GM21737 (cell line): ENCODE data around the gene MAPK1.
A peak's percentile ranks its signal among the peaks of the same experiment; 100 is the strongest.
"Not testable (repeated sequence)": the region's sequence is repeated elsewhere in the genome, so short reads cannot be mapped to it uniquely, and the experiment has no call there.

ENCODE experiments used
- ATAC-seq: cut with Tn5 transposase; IDR thresholded peaks from one replicate; pipeline ENCODE4 v1.9.1; 2021; ENCODE audit warnings: mild to moderate bottlenecking, moderate library complexity; ENCODE audit not compliant: unreplicated experiment

Gene MAPK1

GRCh38 chr22:21882754-21883333 is 15.4 kb upstream of the MAPK1 start:
- not testable (repeated sequence) for ATAC-seq

- ATAC-seq = no peak
Observed at GRCh38 chr22:21881841-21882753, 14.7 kb upstream of the MAPK1 start.

- ATAC-seq = no peak
Observed at GRCh38 chr22:21876486-21877176, 9.2 kb upstream of the MAPK1 start.

- ATAC-seq = not testable (repeated sequence)
Observed at GRCh38 chr22:21874953-21875352, 7.5 kb upstream of the MAPK1 start.

GRCh38 chr22:21873619-21874018 is 6.2 kb upstream of the MAPK1 start:
- ATAC-seq = no peak

GRCh38 chr22:21872741-21873140 is 5.3 kb upstream of the MAPK1 start:
- not testable (repeated sequence) for ATAC-seq

- ATAC-seq = no peak
Observed at GRCh38 chr22:21868651-21869050, 1.2 kb upstream of the MAPK1 start.

GRCh38 chr22:21866833-21867527 is 465 bp downstream of the MAPK1 start:
- ATAC-seq = peak; percentile 24

- no peak for ATAC-seq
Observed at GRCh38 chr22:21865041-21865440, 2.4 kb downstream of the MAPK1 start.

- ATAC-seq = no peak
Observed at GRCh38 chr22:21862386-21863245, 4.8 kb downstream of the MAPK1 start.

GRCh38 chr22:21861851-21862250 is 5.6 kb downstream of the MAPK1 start:
- ATAC-seq = no peak

GRCh38 chr22:21861264-21861848 is 6.1 kb downstream of the MAPK1 start:
- no peak for ATAC-seq

- no peak for ATAC-seq
Observed at GRCh38 chr22:21860491-21861039, 6.9 kb downstream of the MAPK1 start.

GRCh38 chr22:21858025-21858764 is 9.2 kb downstream of the MAPK1 start:
- no peak for ATAC-seq

GRCh38 chr22:21857481-21857914 is 9.9 kb downstream of the MAPK1 start:
- ATAC-seq = no peak

- no peak for ATAC-seq
Observed at GRCh38 chr22:21856868-21857267, 10.6 kb downstream of the MAPK1 start.

GRCh38 chr22:21856197-21856596 is 11.2 kb downstream of the MAPK1 start:
- ATAC-seq = no peak

- no peak for ATAC-seq
Observed at GRCh38 chr22:21855676-21856075, 11.8 kb downstream of the MAPK1 start.

GRCh38 chr22:21850660-21851059 is 16.8 kb downstream of the MAPK1 start:
- no peak for ATAC-seq
